ENCODE measurements around the gene PTPRU. TPM values are rescaled to one million over a fixed set of nuclear protein-coding genes. Genes with fewer than 3 reads are reported as not detected.
A peak's percentile ranks its signal among the peaks of the same experiment; 100 is the strongest.

PTPRU gene
- total RNA-seq, 1 donor from 2014 or later = 19.0 TPM

- H3K27me3 Mint-ChIP-seq (ENCODE audit: unreplicated experiment) = peaks cover 18% of the 10 kb centered on the region
- peak; percentile 31 for DNase-seq (ENCODE audit: low spot score)
- no peak overlapping the region for H3K4me3 Mint-ChIP-seq (ENCODE audit: unreplicated experiment)
- H3K9me3 Mint-ChIP-seq (ENCODE audit: unreplicated experiment) = no peaks in the 10 kb centered on the region
- H3K4me1 Mint-ChIP-seq (ENCODE audit: unreplicated experiment) = no peaks in the 10 kb centered on the region
- H3K36me3 Mint-ChIP-seq (ENCODE audit: low read depth, unreplicated experiment) = no peaks in the 10 kb centered on the region
- TF ChIP-seq, protein P1, sequence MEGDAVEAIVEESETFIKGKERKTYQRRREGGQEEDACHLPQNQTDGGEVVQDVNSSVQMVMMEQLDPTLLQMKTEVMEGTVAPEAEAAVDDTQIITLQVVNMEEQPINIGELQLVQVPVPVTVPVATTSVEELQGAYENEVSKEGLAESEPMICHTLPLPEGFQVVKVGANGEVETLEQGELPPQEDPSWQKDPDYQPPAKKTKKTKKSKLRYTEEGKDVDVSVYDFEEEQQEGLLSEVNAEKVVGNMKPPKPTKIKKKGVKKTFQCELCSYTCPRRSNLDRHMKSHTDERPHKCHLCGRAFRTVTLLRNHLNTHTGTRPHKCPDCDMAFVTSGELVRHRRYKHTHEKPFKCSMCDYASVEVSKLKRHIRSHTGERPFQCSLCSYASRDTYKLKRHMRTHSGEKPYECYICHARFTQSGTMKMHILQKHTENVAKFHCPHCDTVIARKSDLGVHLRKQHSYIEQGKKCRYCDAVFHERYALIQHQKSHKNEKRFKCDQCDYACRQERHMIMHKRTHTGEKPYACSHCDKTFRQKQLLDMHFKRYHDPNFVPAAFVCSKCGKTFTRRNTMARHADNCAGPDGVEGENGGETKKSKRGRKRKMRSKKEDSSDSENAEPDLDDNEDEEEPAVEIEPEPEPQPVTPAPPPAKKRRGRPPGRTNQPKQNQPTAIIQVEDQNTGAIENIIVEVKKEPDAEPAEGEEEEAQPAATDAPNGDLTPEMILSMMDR (IDR thresholded peaks at IDR 0.05; ENCODE audit: unreplicated experiment) = no peak
- H3K27ac Mint-ChIP-seq (ENCODE audit: unreplicated experiment) = peak overlapping the region; percentile 1
Measured at GRCh38 chr1:29258976-29259801, 22.9 kb downstream of the PTPRU start.

GRCh38 chr1:29259802-29260441 lies 23.6 kb downstream of the PTPRU start:
- peak; percentile 46 for DNase-seq (ENCODE audit: low spot score)
- Mint-ChIP-seq H3K27me3 (ENCODE audit: unreplicated experiment) (peaks cover 18% of the 10 kb centered on the region), H3K27ac (ENCODE audit: unreplicated experiment) (no peak overlapping the region), H3K4me3 (ENCODE audit: unreplicated experiment) (peak overlapping the region; percentile 87), H3K4me1 (ENCODE audit: unreplicated experiment) (no peaks in the 10 kb centered on the region), H3K9me3 (ENCODE audit: unreplicated experiment) (no peaks in the 10 kb centered on the region), H3K36me3 (ENCODE audit: low read depth, unreplicated experiment) (no peaks in the 10 kb centered on the region)
- TF ChIP-seq, protein P1 (IDR thresholded peaks at IDR 0.05; ENCODE audit: unreplicated experiment) = no peak

GRCh38 chr1:29260531-29260930 lies 24.2 kb downstream of the PTPRU start:
- Mint-ChIP-seq H3K4me3 (ENCODE audit: unreplicated experiment) (no peak overlapping the region), H3K36me3 (ENCODE audit: low read depth, unreplicated experiment) (no peaks in the 10 kb centered on the region), H3K27ac (ENCODE audit: unreplicated experiment) (no peak overlapping the region), H3K27me3 (ENCODE audit: unreplicated experiment) (peaks cover 16% of the 10 kb centered on the region), H3K4me1 (ENCODE audit: unreplicated experiment) (no peaks in the 10 kb centered on the region), H3K9me3 (ENCODE audit: unreplicated experiment) (no peaks in the 10 kb centered on the region)
- no peak for DNase-seq (ENCODE audit: low spot score)
- TF ChIP-seq, protein P1 (IDR thresholded peaks at IDR 0.05; ENCODE audit: unreplicated experiment) = no peak

GRCh38 chr1:29264773-29265389 lies 28.6 kb downstream of the PTPRU start:
- H3K4me3 Mint-ChIP-seq (ENCODE audit: unreplicated experiment) = no peak overlapping the region
- TF ChIP-seq, protein P1 (IDR thresholded peaks at IDR 0.05; ENCODE audit: unreplicated experiment) = no peak
- no peaks in the 10 kb centered on the region for H3K9me3 Mint-ChIP-seq (ENCODE audit: unreplicated experiment)
- no peak for DNase-seq (ENCODE audit: low spot score)
- H3K4me1 Mint-ChIP-seq (ENCODE audit: unreplicated experiment) = no peaks in the 10 kb centered on the region
- peaks cover 6% of the 10 kb centered on the region for H3K27me3 Mint-ChIP-seq (ENCODE audit: unreplicated experiment)
- no peak overlapping the region for H3K27ac Mint-ChIP-seq (ENCODE audit: unreplicated experiment)
- H3K36me3 Mint-ChIP-seq (ENCODE audit: low read depth, unreplicated experiment) = no peaks in the 10 kb centered on the region

Measured in endothelial cell (in vitro differentiated cells).